GM12875 (cell line): ENCODE results near the gene PERCC1.

Experiments
- H3K4me3 ChIP-seq: one replicate; pipeline ENCODE4 v1.5.1; 2011; ENCODE audit warnings: low read depth, low read length, control low read depth
- CTCF ChIP-seq: IDR thresholded peaks from 2 replicates; pipeline ENCODE4 v1.5.1; 2011; ENCODE audit warnings: low read depth, mild to moderate bottlenecking, control low read depth, inconsistent platforms, low read length, moderate library complexity, borderline replicate concordance; ENCODE audit not compliant: insufficient read depth

Gene PERCC1

GRCh38 chr16:1433756-1434155 is 2.9 kb downstream of the PERCC1 start:
- TF ChIP-seq CTCF = no peak
- no peak overlapping the region for H3K4me3 ChIP-seq

GRCh38 chr16:1434644-1435592 is 4.0 kb downstream of the PERCC1 start:
- H3K4me3 ChIP-seq = no peak overlapping the region
- TF ChIP-seq CTCF = no peak

GRCh38 chr16:1435921-1436697 is 5.2 kb downstream of the PERCC1 start:
- TF ChIP-seq CTCF = no peak
- H3K4me3 ChIP-seq = no peak overlapping the region

- no peak for TF ChIP-seq CTCF
- no peak overlapping the region for H3K4me3 ChIP-seq
Observed at GRCh38 chr16:1436731-1437355, 6.0 kb downstream of the PERCC1 start.

- no peak overlapping the region for H3K4me3 ChIP-seq
- TF ChIP-seq CTCF = no peak
Observed at GRCh38 chr16:1437606-1438005, 6.7 kb downstream of the PERCC1 start.

- no peak overlapping the region for H3K4me3 ChIP-seq
- TF ChIP-seq CTCF = no peak
Observed at GRCh38 chr16:1438229-1439057, 7.6 kb downstream of the PERCC1 start.
